OCI-LY7 (cell line): ENCODE data around the gene MLYCD. TPM values are rescaled to one million over a fixed set of nuclear protein-coding genes. Genes with fewer than 3 reads are reported as not detected.

Experiments
- BruUV-seq: library from RNA; stranded (reverse); fragments of 400-500 nt; replicated peaks from 2 replicates; lab custom pipeline; 2021; lab: Mats Ljungman, UMichigan
- CTCF ChIA-PET: fragments of 300-600 bp; sonication (Branson Sonifier 250); formaldehyde crosslinking; loops from one replicate; lab custom pipeline; 2022; ENCODE audit warnings: antibody characterized with exemption; ENCODE audit not compliant: unreplicated experiment; lab: Charles Lee
- POLR2A ChIA-PET: fragments of 300-600 bp; sonication (Branson Sonifier 250); formaldehyde crosslinking; loops from one replicate; lab custom pipeline; 2022; ENCODE audit warnings: antibody characterized with exemption; lab: Charles Lee
- DNase-seq: peaks from one replicate; pipeline ENCODE4 v3.0.0-alpha.2; 2015; ENCODE audit warnings: low spot score
- H2AFZ ChIP-seq: fragments of 200-600 bp; sonication (generic), shearing (Covaris generic); 2 replicates; pipeline ENCODE4 v1.6.1; 2014; ENCODE audit warnings: mild to moderate bottlenecking, antibody characterized with exemption, low read length, moderate library complexity
- H3K27ac ChIP-seq: fragments of 200-600 bp; sonication (generic); 2 replicates; pipeline ENCODE4 v1.5.1; 2014; ENCODE audit warnings: mixed run types, low read depth, mild to moderate bottlenecking, moderate library complexity, low read length, inconsistent platforms; ENCODE audit not compliant: poor library complexity, severe bottlenecking
- H3K36me3 ChIP-seq: fragments of 200-600 bp; sonication (generic); 2 replicates; pipeline ENCODE4 v1.6.1; 2014; ENCODE audit warnings: mild to moderate bottlenecking, antibody characterized with exemption, low read length, moderate library complexity, mixed read lengths; ENCODE audit not compliant: insufficient read depth
- H3K4me1 ChIP-seq: fragments of 200-600 bp; sonication (generic); 2 replicates; pipeline ENCODE4 v1.5.1; 2014; ENCODE audit warnings: mild to moderate bottlenecking, low read length; ENCODE audit not compliant: insufficient read depth, poor library complexity, severe bottlenecking
- H3K4me2 ChIP-seq: fragments of 200-600 bp; sonication (generic); 2 replicates; pipeline ENCODE4 v1.6.1; 2014; ENCODE audit warnings: mild to moderate bottlenecking, low read length
- H3K4me3 ChIP-seq: fragments of 200-600 bp; sonication (generic); 2 replicates; pipeline ENCODE4 v1.5.1; 2014; ENCODE audit warnings: mild to moderate bottlenecking, low read depth, low read length; ENCODE audit not compliant: poor library complexity, severe bottlenecking
- H3K79me2 ChIP-seq: fragments of 200-600 bp; sonication (generic); 2 replicates; pipeline ENCODE4 v1.6.1; 2016; ENCODE audit warnings: low read depth, mild to moderate bottlenecking, low read length, moderate library complexity, mixed read lengths; ENCODE audit not compliant: insufficient read depth
- H3K9me2 ChIP-seq: fragments of 200-600 bp; sonication (generic); 2 replicates; pipeline ENCODE4 v1.6.1; 2016; ENCODE audit warnings: mild to moderate bottlenecking, low read length, mixed read lengths; ENCODE audit not compliant: insufficient read depth
- H3K9me3 ChIP-seq: fragments of 200-600 bp; sonication (generic); 2 replicates; pipeline ENCODE4 v1.6.1; 2014; ENCODE audit warnings: mild to moderate bottlenecking, mixed run types, low read length, mixed read lengths
- H4K20me1 ChIP-seq: fragments of 200-600 bp; sonication (generic); 2 replicates; pipeline ENCODE4 v1.6.1; 2014; ENCODE audit warnings: mild to moderate bottlenecking, antibody characterized with exemption, low read length, moderate library complexity, mixed read lengths; ENCODE audit not compliant: insufficient read depth
- CTCF ChIP-seq: fragments of 200-600 bp; sonication (generic); conservative IDR thresholded peaks from 2 replicates; pipeline ENCODE4 v1.5.1; 2014; ENCODE audit warnings: mild to moderate bottlenecking, antibody characterized with exemption, low read length, moderate library complexity, mixed read lengths
- EZH2phosphoT487 ChIP-seq: fragments of 200-600 bp; sonication (generic); IDR thresholded peaks from 2 replicates; pipeline ENCODE4 v1.6.1; 2018; ENCODE audit warnings: low read depth, borderline replicate concordance, mild to moderate bottlenecking, mixed run types, antibody characterized with exemption, low read length, moderate library complexity, mixed read lengths
- intact Hi-C: fragments of 100-400 bp; cut with micrococcal nuclease; formaldehyde crosslinking; loops from one replicate; pipeline ENCODE4 v1.10.0; 2022; ENCODE audit not compliant: unreplicated experiment
- total RNA-seq, 2 experiments: library from RNA; depleted of rRNA in 1 of 2; stranded (reverse); fragments of >200 nt in 1 of 2; shearing (Covaris generic) in 1 of 2; gene quantifications; 2 replicates each; pipeline ENCODE4 v1.2.3, GENCODE V29; 2014 to 2022

The MLYCD gene
- total RNA-seq, 2 experiments from 2014 or later = 3.5 to 10.9 TPM

GRCh38 chr16:83932304-83932703 is 33.4 kb downstream of the MLYCD start:
- BruUV-seq = no TSS peak
- CTCF ChIA-PET = no interaction called here

GRCh38 chr16:83932955-83933673 is 34.2 kb downstream of the MLYCD start:
- no peak overlapping the region for H3K27ac ChIP-seq
- H3K9me3 ChIP-seq = no peaks in the 10 kb centered on the region
- H2AFZ ChIP-seq = no peak overlapping the region
- no peaks in the 10 kb centered on the region for H3K4me1 ChIP-seq
- no peaks in the 10 kb centered on the region for H4K20me1 ChIP-seq
- H3K9me2 ChIP-seq = no peaks in the 10 kb centered on the region
- H3K4me3 ChIP-seq = no peak overlapping the region
- no peaks in the 10 kb centered on the region for H3K36me3 ChIP-seq
- no peak for DNase-seq
- ChIA-PET POLR2A (no interaction called here), CTCF (no interaction called here)
- no peak for TF ChIP-seq EZH2phosphoT487
- no peak for TF ChIP-seq CTCF
- no TSS peak for BruUV-seq
- H3K4me2 ChIP-seq = no peak overlapping the region
- H3K79me2 ChIP-seq = no peaks in the 10 kb centered on the region
- intact Hi-C loops = no loop called here

More at GRCh38 chr16:83932304-83932703, 33.4 kb downstream of the MLYCD start:
- no peak for DNase-seq
- Histone ChIP-seq H2AFZ (no peak overlapping the region), H3K36me3 (no peaks in the 10 kb centered on the region), H3K9me2 (no peaks in the 10 kb centered on the region), H4K20me1 (no peaks in the 10 kb centered on the region), H3K9me3 (no peaks in the 10 kb centered on the region), H3K4me3 (no peak overlapping the region), H3K79me2 (no peaks in the 10 kb centered on the region), H3K4me2 (no peak overlapping the region), H3K4me1 (no peaks in the 10 kb centered on the region), H3K27ac (no peak overlapping the region)
- POLR2A ChIA-PET = no interaction called here
- intact Hi-C loops = no loop called here
- TF ChIP-seq EZH2phosphoT487 (no peak), CTCF (no peak)
